Suprapubic skin (tissue), 4 donors: ENCODE results near the gene CPN2.

Source experiments
- CTCF ChIP-seq, 2 donors: fragments of 200-600 bp in 1 of 2; fragments of 450-650 bp in 1 of 2; sonication (generic) in 1 of 2; IDR thresholded peaks; one replicate each; pipeline ENCODE4 v1.5.1; 2016 to 2019; ENCODE audit warnings: antibody characterized with exemption in 2 of 2, mild to moderate bottlenecking in 1 of 2, moderate library complexity in 1 of 2
- EP300 ChIP-seq: sonication (generic); formaldehyde crosslinking; IDR thresholded peaks from one replicate; pipeline ENCODE4 v1.6.1; 2017; ENCODE audit warnings: antibody characterized with exemption
- POLR2AphosphoS5 ChIP-seq, 3 donors: sonication (generic); formaldehyde crosslinking; IDR thresholded peaks; one replicate each; pipeline ENCODE4 v1.6.1; 2017; ENCODE audit warnings: antibody characterized with exemption in 3 of 3

GRCh38 chr3:194293546-194294198, 57.5 kb downstream of the CPN2 start:
- TF ChIP-seq CTCF (IDR thresholded peaks at IDR 0.05) = no peak
- TF ChIP-seq POLR2AphosphoS5 (IDR thresholded peaks at IDR 0.05) = no peak
- TF ChIP-seq EP300 = no peak
